Measurements from ENCODE around the gene NR2C2AP. TPM values are rescaled to one million over a fixed set of nuclear protein-coding genes. Genes with fewer than 3 reads are reported as not detected.

The NR2C2AP gene
- total RNA-seq, 1 donor from 2014 or later, result 7.8 TPM

GRCh38 chr19:19218911-19219310 is 15.7 kb upstream of the NR2C2AP start:
- ATAC-seq, result no peak
- intact Hi-C loops (cut with DNase I), result no loop called here
- no peak for DNase-seq (ENCODE audit: missing footprints)

GRCh38 chr19:19217099-19217498 is 13.9 kb upstream of the NR2C2AP start:
- ATAC-seq (no peak), DNase-seq (ENCODE audit: missing footprints) (no peak)
- intact Hi-C loops (cut with DNase I), result no loop called here

- ATAC-seq (no peak), DNase-seq (ENCODE audit: missing footprints) (no peak)
- intact Hi-C loops (cut with DNase I), result no loop called here
Measured at GRCh38 chr19:19215792-19216191, 12.6 kb upstream of the NR2C2AP start.

- ATAC-seq (peak; percentile 39), DNase-seq (ENCODE audit: missing footprints) (no peak)
- intact Hi-C loops (cut with DNase I), result no loop called here
Measured at GRCh38 chr19:19214892-19215291, 11.7 kb upstream of the NR2C2AP start.

- intact Hi-C loops (cut with DNase I), result no loop called here
- no peak for DNase-seq (ENCODE audit: missing footprints)
- ATAC-seq, result no peak
Measured at GRCh38 chr19:19214159-19214490, 10.9 kb upstream of the NR2C2AP start.

- DNase-seq (ENCODE audit: missing footprints) (no peak), ATAC-seq (no peak)
- intact Hi-C loops (cut with DNase I), result no loop called here
Measured at GRCh38 chr19:19213426-19214158, 10.4 kb upstream of the NR2C2AP start.

GRCh38 chr19:19212916-19213315 is 9.7 kb upstream of the NR2C2AP start:
- intact Hi-C loops (cut with DNase I), result no loop called here
- DNase-seq (ENCODE audit: missing footprints), result no peak
- no peak for ATAC-seq

- intact Hi-C loops (cut with DNase I), result no loop called here
- ATAC-seq (no peak), DNase-seq (ENCODE audit: missing footprints) (no peak)
Measured at GRCh38 chr19:19211499-19212420, 8.5 kb upstream of the NR2C2AP start, which contains the start of gene NCAN. NCAN (plus strand) TSS chr19:19211958; CDS start chr19:19216954, 4,996 bp downstream.

- intact Hi-C loops (cut with DNase I), result loop anchor here (10.0 kb wide), 1 partner anchor 305 kb away; the partner anchor contains the start of genes NDUFA13 and TSSK6
- ATAC-seq (no peak), DNase-seq (ENCODE audit: missing footprints) (no peak)
Measured at GRCh38 chr19:19209372-19209771, 6.2 kb upstream of the NR2C2AP start.

- DNase-seq (ENCODE audit: missing footprints) (no peak), ATAC-seq (no peak)
- intact Hi-C loops (cut with DNase I), result loop anchor here (10.0 kb wide), 1 partner anchor 307 kb away; the partner anchor contains the start of genes NDUFA13 and TSSK6
Measured at GRCh38 chr19:19207637-19208572, 4.7 kb upstream of the NR2C2AP start.

GRCh38 chr19:19206938-19207337 is 3.7 kb upstream of the NR2C2AP start:
- intact Hi-C loops (cut with DNase I), result loop anchor here (10.0 kb wide), 1 partner anchor 308 kb away; the partner anchor contains the start of genes NDUFA13 and TSSK6
- no peak for ATAC-seq
- DNase-seq (ENCODE audit: missing footprints), result no peak

- ATAC-seq, result no peak
- intact Hi-C loops (cut with DNase I), result loop anchor here (10.0 kb wide), 1 partner anchor 309 kb away; the partner anchor contains the start of genes NDUFA13 and TSSK6
- DNase-seq (ENCODE audit: missing footprints), result no peak
Measured at GRCh38 chr19:19205416-19206410, 2.5 kb upstream of the NR2C2AP start.

GRCh38 chr19:19204181-19204580 is 967 bp upstream of the NR2C2AP start:
- intact Hi-C loops (cut with DNase I), result loop anchor here (10.0 kb wide), 1 partner anchor 311 kb away; the partner anchor contains the start of genes NDUFA13 and TSSK6
- DNase-seq (ENCODE audit: missing footprints), result no peak
- ATAC-seq, result no peak

- ATAC-seq (peak; percentile 6), DNase-seq (ENCODE audit: missing footprints) (no peak)
- intact Hi-C loops (cut with DNase I), result loop anchor here (10.0 kb wide), 1 partner anchor 312 kb away; the partner anchor contains the start of genes NDUFA13 and TSSK6
Measured at GRCh38 chr19:19202707-19203011, 555 bp downstream of the NR2C2AP start.

GRCh38 chr19:19201697-19202630 is 1.2 kb downstream of the NR2C2AP start:
- ATAC-seq (no peak), DNase-seq (ENCODE audit: missing footprints) (no peak)
- intact Hi-C loops (cut with DNase I), result loop anchor here (10.0 kb wide), 1 partner anchor 313 kb away; the partner anchor contains the start of genes NDUFA13 and TSSK6

GRCh38 chr19:19193926-19194325 is 9.3 kb downstream of the NR2C2AP start:
- ATAC-seq, result no peak
- intact Hi-C loops (cut with DNase I), result loop anchor here (10.0 kb wide), 1 partner anchor 131 kb away; the partner anchor contains the start of genes MAU2 and SUGP1

More at GRCh38 chr19:19193926-19194325, 9.3 kb downstream of the NR2C2AP start:
- no peak for DNase-seq (ENCODE audit: missing footprints)
